ENCODE data around the gene RGS14. TPM values are rescaled to one million over a fixed set of nuclear protein-coding genes. Genes with fewer than 3 reads are reported as not detected.
"Not testable (repeated sequence)": the region's sequence is repeated elsewhere in the genome, so short reads cannot be mapped to it uniquely, and the experiment has no call there.

RGS14 gene
- total RNA-seq, 3 donors from 2014 or later, result 43.7 to 62.3 (median 46.2) TPM

GRCh38 chr5:177334781-177335700, 22.7 kb upstream of the RGS14 start:
- peaks cover 4% of the 10 kb centered on the region for H3K9me3 Mint-ChIP-seq
- no peak overlapping the region for H3K4me3 Mint-ChIP-seq
- no peaks in the 10 kb centered on the region for H3K27me3 Mint-ChIP-seq (ENCODE audit: low read depth)
- no peak for DNase-seq
- peaks cover 15% of the 10 kb centered on the region for H3K4me1 Mint-ChIP-seq (ENCODE audit: low read depth)
- no peak for ATAC-seq
- H3K36me3 Mint-ChIP-seq (ENCODE audit: insufficient read depth), result peaks cover 53% of the 10 kb centered on the region

DNA sequence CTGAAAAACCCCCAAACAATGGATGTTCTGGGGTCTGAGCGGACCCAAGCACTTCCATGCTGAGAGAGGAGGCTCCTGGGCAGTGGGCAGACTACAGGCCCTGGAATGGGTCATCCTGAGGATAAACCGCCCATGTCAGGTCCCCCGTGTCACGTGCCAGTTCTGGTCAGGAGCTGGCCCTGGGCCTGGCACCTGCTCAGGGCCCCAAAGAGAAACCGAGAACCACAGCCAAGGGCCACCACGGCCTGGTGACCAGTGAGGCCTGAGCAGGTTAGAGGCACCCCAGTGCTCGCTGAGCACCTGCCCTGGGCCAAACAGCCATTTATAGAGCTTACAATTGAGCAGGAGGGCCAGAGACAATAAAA, 22.0 kb upstream of the RGS14 start:
- peaks cover 48% of the 10 kb centered on the region for H3K36me3 Mint-ChIP-seq (ENCODE audit: insufficient read depth)
- H3K9me3 Mint-ChIP-seq, result peaks cover 4% of the 10 kb centered on the region
- no peaks in the 10 kb centered on the region for H3K27me3 Mint-ChIP-seq (ENCODE audit: low read depth)
- no peak for ATAC-seq
- no peak for DNase-seq
- H3K4me1 Mint-ChIP-seq (ENCODE audit: low read depth), result peaks cover 15% of the 10 kb centered on the region
- H3K4me3 Mint-ChIP-seq, result no peak overlapping the region

DNA sequence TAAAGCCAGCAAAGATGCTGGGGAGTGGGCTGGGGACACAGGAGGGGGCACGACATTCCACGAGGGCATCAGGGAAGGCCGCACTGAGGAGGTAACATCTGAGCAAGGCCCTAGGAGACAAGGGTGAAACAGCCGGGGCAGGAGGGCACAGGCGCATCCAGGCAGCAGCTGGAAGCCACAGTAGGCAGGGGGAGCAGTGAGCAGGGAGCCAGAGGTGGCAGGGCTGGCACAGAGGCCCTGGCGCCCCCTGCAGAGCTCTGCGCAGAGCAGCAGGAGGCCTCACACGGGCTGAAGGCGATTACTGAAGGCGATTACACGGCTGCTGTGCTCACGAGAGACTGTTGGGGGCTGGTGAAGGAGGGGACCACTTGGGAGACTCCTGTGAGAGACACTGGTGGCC, 21.6 kb upstream of the RGS14 start:
- peak; percentile 41 to 74 for ATAC-seq

GRCh38 chr5:177336603-177337494, 20.9 kb upstream of the RGS14 start:
- peaks cover 48% of the 10 kb centered on the region for H3K36me3 Mint-ChIP-seq (ENCODE audit: insufficient read depth)

More for the DNA sequence above, 21.6 kb upstream of the RGS14 start:
- no peaks in the 10 kb centered on the region for H3K27me3 Mint-ChIP-seq (ENCODE audit: low read depth)
- H3K36me3 Mint-ChIP-seq (ENCODE audit: insufficient read depth), result peaks cover 44% of the 10 kb centered on the region
- H3K9me3 Mint-ChIP-seq, result peaks cover 4% of the 10 kb centered on the region
- H3K4me1 Mint-ChIP-seq (ENCODE audit: low read depth), result peaks cover 15% of the 10 kb centered on the region
- H3K4me3 Mint-ChIP-seq, result no peak overlapping the region
- no peak for DNase-seq

DNA sequence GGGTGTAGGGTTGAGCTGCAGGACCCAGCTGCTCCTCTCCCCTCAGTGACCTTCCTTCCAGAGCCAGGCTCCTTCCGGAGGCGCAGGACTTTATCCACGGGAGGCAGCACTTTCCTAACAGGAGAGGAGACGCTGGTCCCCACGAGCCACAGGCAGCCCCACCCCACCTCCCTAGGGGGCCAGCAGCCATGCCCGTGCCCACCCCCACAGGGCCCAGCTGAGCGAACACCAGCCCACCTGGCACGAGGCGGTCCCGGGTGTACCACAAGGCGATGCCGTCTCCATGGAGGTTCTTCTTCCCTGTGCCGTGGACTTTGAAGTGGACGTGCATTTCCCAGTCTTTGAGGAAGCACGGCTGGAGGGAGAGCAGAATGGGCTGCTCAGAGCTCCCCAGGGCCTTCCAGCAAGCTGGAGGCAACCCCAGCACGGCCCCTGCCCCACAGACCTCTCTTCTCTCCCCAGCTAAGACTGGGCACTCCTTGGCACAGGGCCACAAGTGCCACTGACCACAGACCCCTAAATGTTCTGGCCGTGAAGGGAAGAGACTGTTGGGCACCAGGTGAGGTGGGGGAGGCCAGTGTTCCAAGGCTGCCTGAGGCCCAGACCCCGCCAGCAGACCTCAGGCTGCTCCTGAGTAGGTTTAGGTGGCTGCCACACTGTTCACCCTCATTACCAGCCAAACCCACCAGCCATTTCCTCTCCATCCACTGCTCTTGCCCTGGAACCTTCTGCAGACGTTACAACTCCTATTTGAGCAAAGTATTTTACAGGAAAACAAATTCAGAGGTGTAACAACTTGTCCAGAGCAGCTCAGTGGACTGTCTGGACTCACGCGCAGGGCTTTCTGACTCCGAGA, 19.2 kb upstream of the RGS14 start:
- Mint-ChIP-seq H3K27me3 (ENCODE audit: low read depth) (no peaks in the 10 kb centered on the region), H3K4me1 (ENCODE audit: low read depth) (peaks cover 15% of the 10 kb centered on the region), H3K9me3 (peaks cover 4% of the 10 kb centered on the region), H3K36me3 (ENCODE audit: insufficient read depth) (peaks cover 44% of the 10 kb centered on the region), H3K4me3 (no peak overlapping the region)
- no peak for DNase-seq
- no peak for ATAC-seq

More at GRCh38 chr5:177336603-177337494, 20.9 kb upstream of the RGS14 start:
- ATAC-seq (no peak), DNase-seq (no peak)
- no peak overlapping the region for H3K4me3 Mint-ChIP-seq
- no peaks in the 10 kb centered on the region for H3K27me3 Mint-ChIP-seq (ENCODE audit: low read depth)
- H3K4me1 Mint-ChIP-seq (ENCODE audit: low read depth), result peaks cover 14% of the 10 kb centered on the region
- H3K9me3 Mint-ChIP-seq, result peaks cover 4% of the 10 kb centered on the region

DNA sequence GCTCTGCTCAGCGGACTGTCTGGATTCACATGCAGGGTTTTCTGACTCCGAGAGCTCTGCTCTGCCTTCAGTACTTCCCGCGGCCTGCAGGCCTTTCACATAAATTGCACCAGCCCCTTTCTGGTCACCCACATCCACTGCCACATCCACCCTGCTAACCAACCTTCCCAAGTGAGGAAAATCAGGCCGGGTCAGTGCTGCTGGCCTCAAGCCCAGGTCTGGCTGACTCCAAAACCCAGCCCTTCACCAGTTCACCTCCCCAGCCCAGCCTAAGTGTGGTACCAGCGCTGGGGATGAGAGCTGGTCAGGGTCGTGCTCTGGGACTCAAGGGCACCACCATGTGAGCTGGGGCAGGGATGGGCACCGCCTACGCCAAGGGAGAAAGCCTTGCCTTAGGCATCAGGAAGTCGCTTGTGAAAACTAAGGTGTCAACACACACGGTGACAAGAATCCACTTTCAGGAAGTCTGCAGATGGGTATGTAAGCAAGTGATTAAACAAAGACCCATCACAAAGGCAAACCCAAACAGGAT, 18.6 kb upstream of the RGS14 start:
- DNase-seq (no peak), ATAC-seq (no peak)
- Mint-ChIP-seq H3K36me3 (ENCODE audit: insufficient read depth) (peaks cover 41% of the 10 kb centered on the region), H3K27me3 (ENCODE audit: low read depth) (no peaks in the 10 kb centered on the region), H3K4me1 (ENCODE audit: low read depth) (peaks cover 16% of the 10 kb centered on the region), H3K9me3 (peaks cover 4% of the 10 kb centered on the region), H3K4me3 (no peak overlapping the region)

DNA sequence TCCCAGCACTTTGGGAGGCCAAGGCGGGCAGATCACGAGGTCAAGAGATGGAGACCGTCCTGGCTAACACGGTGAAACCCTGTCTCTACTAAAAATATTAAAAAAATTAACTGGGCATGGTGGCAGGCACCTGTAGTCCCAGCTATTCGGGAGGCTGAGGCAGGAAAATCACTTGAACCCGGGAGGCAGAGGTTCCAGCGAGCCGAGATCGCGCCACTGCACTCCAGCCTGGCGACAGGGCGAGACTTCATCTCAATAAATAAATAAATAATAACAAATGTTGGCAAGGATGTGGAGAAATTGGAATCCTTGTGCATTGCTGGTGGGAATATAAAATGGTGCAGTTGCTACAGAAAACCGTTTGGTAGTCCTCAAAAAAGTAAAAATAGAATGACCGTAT, 14.7 kb upstream of the RGS14 start:
- not testable (repeated sequence) for H3K27me3 Mint-ChIP-seq (ENCODE audit: low read depth); ATAC-seq; DNase-seq; H3K4me3 Mint-ChIP-seq; H3K9me3 Mint-ChIP-seq
- Mint-ChIP-seq H3K36me3 (ENCODE audit: insufficient read depth) (peaks cover 30% of the 10 kb centered on the region), H3K4me1 (ENCODE audit: low read depth) (peaks cover 31% of the 10 kb centered on the region)

DNA sequence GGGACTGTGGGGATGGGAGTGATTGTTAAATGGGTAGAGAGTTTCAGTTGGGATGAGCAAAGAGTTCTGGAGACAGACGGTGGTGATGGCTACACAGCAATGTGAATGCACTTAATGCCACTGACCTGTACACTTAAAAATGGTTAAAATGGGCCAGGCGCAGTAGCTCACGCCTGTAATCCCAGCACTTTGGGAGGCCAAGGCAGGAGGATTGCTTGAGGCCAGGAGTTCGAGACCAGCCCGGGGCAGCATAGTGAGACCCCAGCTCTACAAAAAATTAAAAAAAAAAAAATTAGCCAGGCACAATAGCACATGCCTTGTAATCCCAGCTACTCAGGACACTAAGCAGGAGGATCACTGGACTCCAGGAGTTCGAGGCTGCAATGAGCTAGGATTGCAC, 13.9 kb upstream of the RGS14 start:
- no peaks in the 10 kb centered on the region for H3K27me3 Mint-ChIP-seq (ENCODE audit: low read depth)
- no peak for DNase-seq
- peaks cover 31% of the 10 kb centered on the region for H3K4me1 Mint-ChIP-seq (ENCODE audit: low read depth)
- no peak overlapping the region for H3K4me3 Mint-ChIP-seq
- peaks cover 30% of the 10 kb centered on the region for H3K36me3 Mint-ChIP-seq (ENCODE audit: insufficient read depth)
- no peak for ATAC-seq
- H3K9me3 Mint-ChIP-seq, result peaks cover 4% of the 10 kb centered on the region

DNA sequence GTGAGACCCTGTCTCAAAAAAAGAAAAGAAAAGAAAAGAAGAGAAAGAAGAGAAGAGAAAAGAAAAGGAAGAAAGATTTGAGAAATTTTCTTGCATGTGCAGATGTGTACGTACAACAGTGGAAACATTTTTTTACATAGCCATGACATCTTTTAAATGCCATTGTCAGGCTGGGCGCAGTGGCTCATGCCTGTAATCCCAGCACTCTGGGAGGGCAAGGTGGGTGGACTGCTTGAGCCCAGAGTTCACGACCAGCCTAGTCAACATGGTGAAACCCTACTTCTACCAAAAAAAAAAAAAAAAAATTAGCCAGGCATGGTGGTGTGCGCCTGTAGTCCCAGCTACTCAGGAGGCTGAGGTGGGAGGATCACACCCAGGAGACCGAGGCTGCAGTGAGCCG, 12.8 kb upstream of the RGS14 start:
- no peak for ATAC-seq
- DNase-seq, result no peak
- peaks cover 1% of the 10 kb centered on the region for H3K9me3 Mint-ChIP-seq
- peaks cover 31% of the 10 kb centered on the region for H3K36me3 Mint-ChIP-seq (ENCODE audit: insufficient read depth)
- peaks cover 35% of the 10 kb centered on the region for H3K4me1 Mint-ChIP-seq (ENCODE audit: low read depth)
- no peak overlapping the region for H3K4me3 Mint-ChIP-seq
- H3K27me3 Mint-ChIP-seq (ENCODE audit: low read depth), result no peaks in the 10 kb centered on the region

DNA sequence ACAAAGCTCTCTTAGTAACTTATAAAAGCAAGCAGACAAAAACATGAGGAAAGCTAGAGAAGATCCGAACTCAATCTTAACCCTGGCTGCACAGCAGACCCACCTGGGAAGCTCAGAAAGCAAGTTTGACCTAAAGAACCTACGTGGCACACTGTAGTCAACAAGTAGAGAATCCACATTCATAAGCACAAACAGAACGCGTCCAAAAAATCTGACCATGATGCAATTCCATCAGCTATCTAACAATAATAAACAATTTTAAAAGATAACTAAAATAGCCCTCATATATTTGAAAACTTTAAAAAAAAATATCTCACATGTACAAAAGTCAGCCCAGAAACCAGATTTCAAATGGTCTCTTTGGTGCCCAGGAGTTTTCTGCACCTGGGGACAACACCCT, 10.9 kb upstream of the RGS14 start:
- no peak for ATAC-seq
- peak overlapping the region; percentile 6 for H3K4me3 Mint-ChIP-seq
- H3K27me3 Mint-ChIP-seq (ENCODE audit: low read depth), result no peaks in the 10 kb centered on the region
- no peak for DNase-seq
- peaks cover 24% of the 10 kb centered on the region for H3K36me3 Mint-ChIP-seq (ENCODE audit: insufficient read depth)
- peaks cover 42% of the 10 kb centered on the region for H3K4me1 Mint-ChIP-seq (ENCODE audit: low read depth)
- H3K9me3 Mint-ChIP-seq, result no peaks in the 10 kb centered on the region

DNA sequence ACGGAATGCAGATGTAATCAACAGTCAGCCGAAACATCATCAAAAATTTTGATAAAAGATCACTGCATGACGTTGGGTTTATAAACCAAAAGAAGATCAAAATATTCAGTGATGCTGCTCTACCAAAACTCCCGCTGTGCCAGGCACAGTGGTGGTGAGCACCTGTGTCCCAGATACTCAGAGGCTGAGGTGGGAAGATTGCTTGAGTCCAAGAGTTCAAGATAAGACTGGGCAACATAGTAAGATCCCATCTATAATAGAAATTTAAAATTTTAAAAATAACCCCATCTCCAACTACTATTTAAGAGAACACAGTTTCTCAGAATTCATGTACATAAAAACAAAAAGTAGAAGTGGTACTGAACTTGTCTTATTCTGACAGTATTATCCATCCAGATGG, 10.0 kb upstream of the RGS14 start:
- ATAC-seq (no peak), DNase-seq (no peak)
- Mint-ChIP-seq H3K36me3 (ENCODE audit: insufficient read depth) (peaks cover 22% of the 10 kb centered on the region), H3K4me3 (no peak overlapping the region), H3K4me1 (ENCODE audit: low read depth) (peaks cover 45% of the 10 kb centered on the region), H3K27me3 (ENCODE audit: low read depth) (no peaks in the 10 kb centered on the region), H3K9me3 (no peaks in the 10 kb centered on the region)

- DNase-seq, result no peak
Measured at GRCh38 chr5:177349362-177349647, 8.4 kb upstream of the RGS14 start.

GRCh38 chr5:177349762-177350161, 8.0 kb upstream of the RGS14 start:
- peaks cover 20% of the 10 kb centered on the region for H3K36me3 Mint-ChIP-seq (ENCODE audit: insufficient read depth)
- H3K9me3 Mint-ChIP-seq, result no peaks in the 10 kb centered on the region
- peak overlapping the region; percentile 97 for H3K4me3 Mint-ChIP-seq

More at GRCh38 chr5:177349362-177349647, 8.4 kb upstream of the RGS14 start:
- Mint-ChIP-seq H3K4me1 (ENCODE audit: low read depth) (peaks cover 43% of the 10 kb centered on the region), H3K4me3 (peak overlapping the region; percentile 97), H3K9me3 (no peaks in the 10 kb centered on the region), H3K36me3 (ENCODE audit: insufficient read depth) (peaks cover 20% of the 10 kb centered on the region), H3K27me3 (ENCODE audit: low read depth) (no peaks in the 10 kb centered on the region)
- ATAC-seq, result no peak

More at GRCh38 chr5:177349762-177350161, 8.0 kb upstream of the RGS14 start:
- DNase-seq, result no peak
- ATAC-seq, result no peak
- H3K27me3 Mint-ChIP-seq (ENCODE audit: low read depth), result no peaks in the 10 kb centered on the region
- peaks cover 47% of the 10 kb centered on the region for H3K4me1 Mint-ChIP-seq (ENCODE audit: low read depth)
